DND-41 (cell line): ENCODE data around the gene GATM.

Experiments used
- ATAC-seq: fragments of 200-7000 bp; cut with Tn5 transposase; 3 replicates; pipeline ENCODE4 v1.9.1; 2021; ENCODE audit warnings: low read depth; ENCODE audit not compliant: insufficient read depth
- DNase-seq: peaks from one replicate; pipeline ENCODE4 v3.0.0-alpha.2; 2020
- H2AFZ ChIP-seq: 2 replicates; pipeline ENCODE4 v1.6.0; 2012; ENCODE audit warnings: low read depth, low read length
- H3K27ac ChIP-seq: 2 replicates; pipeline ENCODE4 v1.5.1; 2012; ENCODE audit warnings: low read length, inconsistent platforms
- H3K27me3 ChIP-seq: fragments of 200-600 bp; sonication (generic); 2 replicates; pipeline ENCODE4 v1.6.0; 2012; ENCODE audit warnings: low read length, mild to moderate bottlenecking, inconsistent platforms; ENCODE audit not compliant: insufficient read depth, poor library complexity
- H3K36me3 ChIP-seq: 2 replicates; pipeline ENCODE4 v1.5.1; 2012; ENCODE audit warnings: low read length, inconsistent platforms; ENCODE audit not compliant: insufficient read depth
- H3K4me1 ChIP-seq: 2 replicates; pipeline ENCODE4 v1.5.1; 2012; ENCODE audit warnings: mild to moderate bottlenecking, low read length; ENCODE audit not compliant: insufficient read depth
- H3K4me2 ChIP-seq: 2 replicates; pipeline ENCODE4 v1.6.0; 2012; ENCODE audit warnings: mild to moderate bottlenecking, moderate library complexity, low read length, inconsistent platforms; ENCODE audit not compliant: insufficient read depth
- H3K4me3 ChIP-seq, 2 experiments: fragments of 200-600 bp in 1 of 2; shearing (Covaris generic) in 1 of 2; 2 replicates each; pipeline ENCODE4 v1.5.1; 2012 to 2016; ENCODE audit warnings: inconsistent platforms in 2 of 2, low read length in 2 of 2, mild to moderate bottlenecking in 2 of 2, low read depth in 1 of 2, moderate library complexity in 1 of 2
- H3K79me2 ChIP-seq: 2 replicates; pipeline ENCODE4 v1.6.0; 2012; ENCODE audit warnings: low read length, inconsistent platforms; ENCODE audit not compliant: insufficient read depth
- H3K9ac ChIP-seq: 2 replicates; pipeline ENCODE4 v1.6.0; 2012; ENCODE audit warnings: low read depth, mild to moderate bottlenecking, inconsistent platforms, low read length, moderate library complexity
- H3K9me3 ChIP-seq: 2 replicates; pipeline ENCODE4 v1.5.1; 2012; ENCODE audit warnings: low read length, moderate library complexity, mild to moderate bottlenecking, inconsistent platforms; ENCODE audit not compliant: insufficient read depth, severe bottlenecking
- H4K20me1 ChIP-seq: 2 replicates; pipeline ENCODE4 v1.6.0; 2012; ENCODE audit warnings: low read length; ENCODE audit not compliant: insufficient read depth
- EZH2 ChIP-seq: IDR thresholded peaks from 3 replicates; pipeline ENCODE4 v1.6.1; 2012; ENCODE audit warnings: borderline replicate concordance, low read depth, mild to moderate bottlenecking, moderate library complexity, low read length, inconsistent platforms; ENCODE audit not compliant: severe bottlenecking
- TF ChIP-seq, protein P1 (sequence below): IDR thresholded peaks from 2 replicates; pipeline ENCODE4 v1.5.1; 2012; ENCODE audit warnings: borderline replicate concordance, low read length, moderate library complexity, mild to moderate bottlenecking; ENCODE audit not compliant: poor library complexity, severe bottlenecking; ENCODE audit errors: extremely low read depth

The GATM gene

DNA sequence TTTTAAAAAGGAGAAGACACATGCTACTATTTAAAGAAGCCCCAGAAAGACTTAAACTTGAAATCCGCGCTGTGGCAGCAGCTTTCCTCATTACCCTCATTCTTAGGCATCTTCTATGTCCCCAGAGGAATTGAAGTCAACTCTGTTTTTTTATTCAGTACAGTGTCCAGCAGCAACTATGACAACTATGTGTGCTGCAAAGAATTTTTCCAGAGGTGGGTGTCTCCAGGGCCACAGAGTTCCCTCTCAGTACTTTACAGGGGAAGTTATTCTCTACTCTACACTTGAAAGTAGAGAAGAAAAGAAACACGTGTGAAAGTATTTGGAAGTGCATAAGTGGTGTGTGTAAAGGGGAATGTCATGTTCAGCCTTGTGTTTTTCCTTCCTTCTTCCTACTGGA lies 32.0 kb downstream of the GATM start:
- Histone ChIP-seq H2AFZ (no peak overlapping the region), H3K27ac (no peak overlapping the region), H3K4me3 (no peak overlapping the region), H3K36me3 (no peaks in the 10 kb centered on the region), H3K9ac (no peak overlapping the region), H3K27me3 (peaks cover 4% of the 10 kb centered on the region), H3K79me2 (no peaks in the 10 kb centered on the region), H3K4me1 (no peaks in the 10 kb centered on the region), H3K4me2 (no peak overlapping the region), H4K20me1 (no peaks in the 10 kb centered on the region), H3K9me3 (no peaks in the 10 kb centered on the region)
- no peak for TF ChIP-seq EZH2
- TF ChIP-seq, protein P1, sequence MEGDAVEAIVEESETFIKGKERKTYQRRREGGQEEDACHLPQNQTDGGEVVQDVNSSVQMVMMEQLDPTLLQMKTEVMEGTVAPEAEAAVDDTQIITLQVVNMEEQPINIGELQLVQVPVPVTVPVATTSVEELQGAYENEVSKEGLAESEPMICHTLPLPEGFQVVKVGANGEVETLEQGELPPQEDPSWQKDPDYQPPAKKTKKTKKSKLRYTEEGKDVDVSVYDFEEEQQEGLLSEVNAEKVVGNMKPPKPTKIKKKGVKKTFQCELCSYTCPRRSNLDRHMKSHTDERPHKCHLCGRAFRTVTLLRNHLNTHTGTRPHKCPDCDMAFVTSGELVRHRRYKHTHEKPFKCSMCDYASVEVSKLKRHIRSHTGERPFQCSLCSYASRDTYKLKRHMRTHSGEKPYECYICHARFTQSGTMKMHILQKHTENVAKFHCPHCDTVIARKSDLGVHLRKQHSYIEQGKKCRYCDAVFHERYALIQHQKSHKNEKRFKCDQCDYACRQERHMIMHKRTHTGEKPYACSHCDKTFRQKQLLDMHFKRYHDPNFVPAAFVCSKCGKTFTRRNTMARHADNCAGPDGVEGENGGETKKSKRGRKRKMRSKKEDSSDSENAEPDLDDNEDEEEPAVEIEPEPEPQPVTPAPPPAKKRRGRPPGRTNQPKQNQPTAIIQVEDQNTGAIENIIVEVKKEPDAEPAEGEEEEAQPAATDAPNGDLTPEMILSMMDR: no peak
- DNase-seq: no peak
- no peak for ATAC-seq

DNA sequence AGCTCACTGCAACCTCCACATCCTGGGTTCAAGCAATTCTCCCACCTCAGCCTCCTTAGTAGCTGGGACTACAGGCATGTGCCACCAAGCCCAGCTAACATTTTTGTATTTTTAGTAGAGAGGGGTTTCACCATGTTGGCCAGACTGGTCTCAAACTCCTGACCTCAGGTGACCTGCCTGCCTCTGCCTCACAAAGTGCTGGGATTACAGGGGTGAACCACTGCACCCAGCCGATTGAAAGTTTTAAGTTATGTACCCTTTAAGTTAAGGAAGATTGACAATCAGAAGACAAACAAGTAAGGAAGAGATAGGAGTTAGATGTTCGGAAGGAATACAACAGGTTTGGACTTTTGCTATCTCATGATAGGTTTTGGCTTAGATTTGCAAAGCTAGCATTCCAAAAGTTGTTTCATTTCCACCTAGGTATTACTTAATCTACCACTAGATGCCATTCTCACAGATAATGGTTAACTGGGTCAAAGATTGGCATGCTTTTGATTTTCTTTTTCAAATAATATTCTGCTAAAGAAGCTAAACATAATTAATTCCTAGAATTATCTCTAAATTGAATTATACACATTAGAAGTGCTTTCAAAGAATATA lies 35.0 kb downstream of the GATM start:
- Histone ChIP-seq H3K9ac (no peak overlapping the region), H2AFZ (no peak overlapping the region), H3K79me2 (no peaks in the 10 kb centered on the region), H3K36me3 (no peaks in the 10 kb centered on the region), H3K9me3 (no peaks in the 10 kb centered on the region), H3K4me1 (no peaks in the 10 kb centered on the region), H3K27ac (no peak overlapping the region), H4K20me1 (no peaks in the 10 kb centered on the region), H3K4me2 (no peak overlapping the region), H3K27me3 (peaks cover 4% of the 10 kb centered on the region), H3K4me3 (no peak overlapping the region)
- no peak for ATAC-seq
- TF ChIP-seq EZH2: no peak
- TF ChIP-seq, protein P1: no peak
- no peak for DNase-seq

DNA sequence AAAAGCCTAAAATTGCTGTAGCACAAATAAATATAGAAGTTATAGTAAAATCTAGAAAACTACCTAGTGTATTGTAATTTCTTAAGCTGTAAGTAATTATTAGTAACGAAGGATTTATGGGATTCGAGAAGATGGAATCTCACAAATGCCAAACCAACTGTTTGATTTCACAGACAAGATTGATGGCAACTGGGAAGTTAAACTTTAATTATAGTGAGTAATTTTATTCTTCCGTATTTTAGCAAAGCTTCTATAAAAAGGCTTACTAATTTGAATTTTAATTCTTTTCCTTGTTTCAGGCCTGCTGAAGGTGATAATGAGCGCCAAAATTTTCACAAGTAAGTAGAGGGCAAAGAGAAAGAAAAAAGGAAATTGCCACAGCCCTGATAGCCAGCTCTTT lies 36.6 kb downstream of the GATM start:
- Histone ChIP-seq H3K79me2 (no peaks in the 10 kb centered on the region), H3K9ac (no peak overlapping the region), H3K9me3 (no peaks in the 10 kb centered on the region), H3K4me2 (no peak overlapping the region), H3K4me1 (no peaks in the 10 kb centered on the region), H4K20me1 (no peaks in the 10 kb centered on the region), H3K27me3 (peaks cover 2% of the 10 kb centered on the region), H3K27ac (no peak overlapping the region), H3K4me3 (no peak overlapping the region), H2AFZ (no peak overlapping the region), H3K36me3 (no peaks in the 10 kb centered on the region)
- TF ChIP-seq, protein P1: no peak
- TF ChIP-seq EZH2: no peak
- no peak for DNase-seq
- no peak for ATAC-seq

DNA sequence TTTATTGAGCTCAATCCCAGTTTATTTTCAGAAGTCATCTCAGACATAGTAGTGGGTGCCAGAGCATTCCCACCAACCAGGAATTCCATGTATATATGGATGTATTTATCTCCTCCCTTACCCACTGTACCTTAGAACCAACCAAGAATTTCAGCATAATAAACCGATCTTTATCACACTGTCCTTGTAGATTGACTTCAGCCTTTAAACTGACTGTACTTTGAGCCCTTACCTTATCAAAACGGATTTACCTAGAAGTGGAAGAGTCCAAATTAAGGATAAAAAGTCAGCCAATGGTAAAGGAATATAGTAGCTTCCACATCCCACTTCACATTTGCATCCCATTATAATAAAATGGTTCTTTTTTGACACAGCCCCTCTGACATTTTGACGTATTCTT lies 37.9 kb downstream of the GATM start:
- H3K27ac ChIP-seq: no peak overlapping the region
- no peaks in the 10 kb centered on the region for H3K79me2 ChIP-seq
- no peak overlapping the region for H3K4me2 ChIP-seq
- no peak overlapping the region for H3K9ac ChIP-seq
- H3K4me3 ChIP-seq: no peak overlapping the region
- no peaks in the 10 kb centered on the region for H3K27me3 ChIP-seq
- no peak overlapping the region for H2AFZ ChIP-seq
- no peaks in the 10 kb centered on the region for H3K9me3 ChIP-seq
- no peaks in the 10 kb centered on the region for H3K36me3 ChIP-seq
- no peak for ATAC-seq
- no peak for DNase-seq
- H4K20me1 ChIP-seq: no peaks in the 10 kb centered on the region
- no peaks in the 10 kb centered on the region for H3K4me1 ChIP-seq
- no peak for TF ChIP-seq EZH2
- TF ChIP-seq, protein P1: no peak
